GM21390 (cell line): ENCODE results near the gene MAN2A2.
"Not testable (repeated sequence)": the region's sequence is repeated elsewhere in the genome, so short reads cannot be mapped to it uniquely, and the experiment has no call there.

ENCODE experiments used
- ATAC-seq: cut with Tn5 transposase; IDR thresholded peaks from one replicate; pipeline ENCODE4 v1.9.1; 2021; ENCODE audit not compliant: unreplicated experiment

MAN2A2 gene

GRCh38 chr15:90915808-90916440 is 12.8 kb downstream of the MAN2A2 start:
- no peak for ATAC-seq

- ATAC-seq, result no peak
Observed at GRCh38 chr15:90916461-90916860, 13.4 kb downstream of the MAN2A2 start.

GRCh38 chr15:90917569-90917968 is 14.5 kb downstream of the MAN2A2 start:
- ATAC-seq, result no peak

GRCh38 chr15:90918034-90918788 is 15.1 kb downstream of the MAN2A2 start:
- no peak for ATAC-seq

GRCh38 chr15:90918835-90919234 is 15.7 kb downstream of the MAN2A2 start:
- ATAC-seq, result no peak

GRCh38 chr15:90921887-90922286 is 18.8 kb downstream of the MAN2A2 start:
- ATAC-seq, result no peak

- ATAC-seq, result peak; percentile 77
Observed at GRCh38 chr15:90922712-90923322, 19.7 kb downstream of the MAN2A2 start.

DNA sequence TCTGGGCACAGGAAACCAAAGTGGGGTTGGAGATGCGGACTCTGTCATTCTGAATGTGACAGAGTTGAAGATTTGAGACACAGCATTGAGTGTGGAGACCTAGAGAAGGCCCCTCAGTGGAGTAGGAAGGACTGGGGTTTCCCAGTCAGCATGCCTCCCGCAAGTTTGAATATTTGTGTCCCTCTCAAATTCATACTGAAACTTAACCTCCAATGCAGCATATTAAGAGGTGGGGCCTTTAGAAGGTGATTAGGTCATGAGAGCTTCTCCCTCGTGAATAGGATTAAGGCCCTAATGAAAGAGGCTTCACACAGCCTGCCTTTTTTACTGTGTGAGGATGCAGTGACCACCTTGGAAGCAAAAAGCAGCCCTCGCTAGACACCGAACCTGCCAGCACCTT is 21.3 kb downstream of the MAN2A2 start:
- peak; percentile 72 for ATAC-seq

- ATAC-seq, result not testable (repeated sequence)
Observed at GRCh38 chr15:90926766-90927165, 23.7 kb downstream of the MAN2A2 start.

GRCh38 chr15:90928106-90928505 is 25.0 kb downstream of the MAN2A2 start:
- not testable (repeated sequence) for ATAC-seq

DNA sequence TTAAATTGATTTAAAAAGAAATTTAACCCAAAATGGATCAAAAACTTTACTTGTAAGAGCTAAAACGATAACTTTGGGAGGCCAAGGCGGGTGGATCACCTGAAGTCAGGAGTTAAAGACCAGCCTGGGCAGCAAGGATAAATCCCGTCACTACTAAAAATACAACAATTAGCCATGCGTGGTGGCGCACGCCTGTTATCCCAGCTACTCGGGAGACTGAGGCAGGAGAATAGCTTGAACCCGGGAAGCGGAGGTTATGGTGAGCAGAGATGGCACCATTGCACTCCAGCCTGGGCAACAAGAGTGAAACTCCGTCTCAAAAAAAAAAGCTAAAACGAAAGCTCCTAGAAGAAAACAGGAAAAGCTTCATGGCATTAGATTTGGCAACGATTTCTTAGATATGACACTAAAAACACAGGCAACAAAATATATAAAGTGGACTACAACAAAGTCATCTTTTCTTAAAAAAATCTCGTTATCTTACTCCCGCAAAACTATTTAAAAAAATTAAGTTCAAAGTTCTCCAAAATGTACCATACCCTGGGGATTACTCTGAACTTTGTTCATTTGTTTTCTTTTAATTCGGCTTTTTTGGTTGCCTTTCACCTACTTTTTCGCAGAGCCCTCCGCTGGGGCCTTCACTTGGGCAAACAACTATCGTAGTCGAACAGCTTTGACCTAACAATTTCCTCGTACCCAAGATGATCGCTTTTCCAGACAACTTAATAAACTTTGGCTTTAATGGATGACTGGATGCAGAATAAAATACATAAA is 26.3 kb downstream of the MAN2A2 start:
- ATAC-seq, result no peak

DNA sequence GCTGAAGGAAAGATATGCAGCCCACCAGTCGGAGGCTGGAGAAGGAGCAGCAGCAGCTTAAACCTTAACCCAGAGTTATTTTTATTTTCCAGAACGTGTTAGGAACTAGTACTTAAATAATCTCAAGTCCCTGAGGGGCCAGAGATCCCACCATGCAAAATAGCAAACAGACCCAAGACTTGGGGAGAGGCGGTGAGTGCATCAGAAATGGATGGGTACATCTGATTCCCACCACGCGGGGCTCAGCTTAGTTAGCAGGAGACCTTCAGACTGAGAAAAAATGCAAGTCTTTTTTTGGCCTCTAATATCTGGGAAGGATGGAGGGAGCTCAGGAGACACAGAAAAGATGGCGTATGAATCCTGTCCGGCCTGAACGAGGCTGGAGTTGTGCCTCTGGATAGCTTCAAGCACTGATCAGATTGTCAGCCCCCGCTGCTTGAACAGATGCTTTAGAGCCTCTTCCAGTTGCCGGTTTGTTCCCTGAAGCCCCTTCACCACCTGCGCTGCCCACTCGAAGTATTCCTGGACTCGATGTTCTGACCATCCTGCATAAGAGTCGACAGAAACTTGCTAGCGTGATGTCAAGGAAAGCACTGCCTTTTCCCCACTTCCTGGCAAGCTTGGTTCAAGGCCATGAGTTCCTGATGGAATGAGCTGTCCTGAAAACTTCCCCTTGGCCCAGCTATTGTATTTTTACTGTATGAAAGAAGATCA is 27.9 kb downstream of the MAN2A2 start:
- ATAC-seq, result no peak

DNA sequence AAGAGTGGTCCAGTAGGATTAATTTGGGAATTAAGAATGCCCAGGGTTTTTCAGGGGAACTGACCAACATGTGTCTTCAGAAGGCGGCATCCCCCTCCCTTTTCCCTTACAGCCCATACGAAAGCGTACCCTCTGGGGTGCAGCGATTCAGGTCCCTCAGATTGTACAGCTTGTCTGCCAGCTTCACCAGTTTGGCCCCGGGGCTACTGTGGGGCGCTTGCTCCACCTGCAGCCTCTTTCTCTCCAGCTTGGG is 28.4 kb downstream of the MAN2A2 start:
- no peak for ATAC-seq

DNA sequence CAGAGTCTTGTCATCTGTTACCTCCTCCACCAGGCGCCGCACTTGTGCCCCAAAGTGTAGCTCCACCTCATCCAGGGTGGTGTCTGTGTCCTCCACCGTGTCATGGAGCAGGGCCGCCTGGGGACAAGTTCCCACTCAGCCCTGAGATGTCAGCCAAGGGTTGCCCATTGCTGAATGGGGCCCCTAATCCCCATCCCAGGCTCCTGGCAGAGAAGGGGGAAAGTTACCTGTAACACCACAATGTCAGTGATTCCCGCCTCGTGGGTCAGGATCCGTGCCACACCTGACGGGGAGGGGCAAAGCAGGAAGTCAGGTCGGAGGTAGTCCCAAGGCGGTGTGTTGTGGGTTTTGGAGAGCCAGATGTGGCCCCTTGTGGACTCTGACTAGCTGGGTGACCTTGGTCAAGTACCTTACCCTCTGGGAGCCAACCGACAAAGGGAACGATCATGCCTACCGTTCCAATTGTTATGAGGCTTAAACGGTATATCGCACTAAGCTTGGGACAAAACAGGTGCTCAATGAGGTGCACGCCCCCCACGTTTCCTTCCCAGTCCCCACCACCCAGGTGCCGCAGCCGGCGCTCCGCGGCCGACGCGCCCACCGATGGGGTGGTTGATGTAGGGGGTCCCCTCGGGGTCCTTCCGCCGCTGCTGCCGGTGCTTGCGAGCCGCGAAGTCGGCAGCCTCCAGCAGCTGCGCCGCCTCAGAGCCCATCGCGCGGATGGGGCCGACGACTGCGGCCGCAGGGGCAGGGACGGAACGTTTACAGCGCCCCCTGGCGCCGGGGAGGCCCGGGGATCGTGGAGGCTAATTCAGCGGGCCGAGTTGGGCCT is 28.9 kb downstream of the MAN2A2 start, which contains the start of gene HDDC3:
Gene HDDC3, minus strand, starts transcription at position 722 of the 832 bp plus-strand sequence. Its CDS starts 9 bp downstream, at position 713.
- ATAC-seq, result peak; percentile 44

GRCh38 chr15:90932660-90932991 is 29.5 kb downstream of the MAN2A2 start:
- ATAC-seq, result no peak

DNA sequence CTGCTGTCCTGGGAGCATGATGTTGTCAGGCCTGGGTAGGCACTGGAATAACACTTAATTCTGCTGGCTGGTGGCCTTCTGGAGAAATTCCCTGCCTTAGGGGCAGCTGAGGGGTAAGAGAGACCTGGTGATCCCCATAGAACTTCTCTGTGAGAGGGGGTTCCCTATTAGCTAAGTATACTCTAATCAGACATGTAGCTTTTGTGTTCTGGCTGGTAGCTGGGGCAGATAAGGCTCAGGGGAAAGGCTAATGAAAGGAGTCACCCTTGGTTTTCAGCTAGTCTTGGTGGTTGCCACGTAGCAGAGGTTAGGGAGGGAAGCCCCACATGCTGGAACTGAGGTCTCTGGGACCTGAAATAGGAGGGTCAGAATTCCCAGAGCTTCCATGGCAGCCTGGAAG is 30.2 kb downstream of the MAN2A2 start:
- ATAC-seq, result no peak

DNA sequence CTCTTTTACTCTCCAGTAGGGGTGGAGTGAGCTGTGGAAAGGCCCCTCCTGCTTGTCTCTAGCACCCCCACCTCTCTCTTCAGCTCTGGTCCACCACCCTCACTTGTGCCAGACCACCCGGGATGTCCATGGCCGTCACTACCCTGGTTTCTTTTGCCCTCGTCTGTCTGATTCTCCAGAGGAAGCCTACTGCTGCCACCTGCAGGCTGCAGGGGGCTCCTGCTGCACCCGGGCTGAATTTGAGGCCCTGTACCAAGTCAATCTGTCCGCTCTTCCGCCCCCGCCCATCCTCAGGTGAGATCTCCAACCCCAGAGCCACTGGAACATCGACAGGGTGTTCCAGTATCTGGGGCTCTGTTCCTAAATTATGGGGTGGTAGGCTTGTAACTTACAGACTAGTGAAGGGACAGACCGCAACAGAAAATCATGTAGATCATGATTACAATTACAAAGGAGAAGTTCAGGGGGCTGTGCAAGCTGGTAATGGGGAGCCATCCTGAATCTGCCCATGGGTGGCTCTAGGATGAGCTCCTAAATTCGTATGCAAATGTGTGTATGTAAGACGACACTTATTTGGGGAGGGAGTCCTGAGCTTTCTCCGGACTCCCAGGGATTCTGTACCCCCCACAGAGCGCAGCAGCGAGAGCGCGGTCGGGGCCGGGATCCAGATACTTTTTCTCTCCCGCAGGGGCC is 31.3 kb downstream of the MAN2A2 start:
- peak; percentile 30 for ATAC-seq

DNA sequence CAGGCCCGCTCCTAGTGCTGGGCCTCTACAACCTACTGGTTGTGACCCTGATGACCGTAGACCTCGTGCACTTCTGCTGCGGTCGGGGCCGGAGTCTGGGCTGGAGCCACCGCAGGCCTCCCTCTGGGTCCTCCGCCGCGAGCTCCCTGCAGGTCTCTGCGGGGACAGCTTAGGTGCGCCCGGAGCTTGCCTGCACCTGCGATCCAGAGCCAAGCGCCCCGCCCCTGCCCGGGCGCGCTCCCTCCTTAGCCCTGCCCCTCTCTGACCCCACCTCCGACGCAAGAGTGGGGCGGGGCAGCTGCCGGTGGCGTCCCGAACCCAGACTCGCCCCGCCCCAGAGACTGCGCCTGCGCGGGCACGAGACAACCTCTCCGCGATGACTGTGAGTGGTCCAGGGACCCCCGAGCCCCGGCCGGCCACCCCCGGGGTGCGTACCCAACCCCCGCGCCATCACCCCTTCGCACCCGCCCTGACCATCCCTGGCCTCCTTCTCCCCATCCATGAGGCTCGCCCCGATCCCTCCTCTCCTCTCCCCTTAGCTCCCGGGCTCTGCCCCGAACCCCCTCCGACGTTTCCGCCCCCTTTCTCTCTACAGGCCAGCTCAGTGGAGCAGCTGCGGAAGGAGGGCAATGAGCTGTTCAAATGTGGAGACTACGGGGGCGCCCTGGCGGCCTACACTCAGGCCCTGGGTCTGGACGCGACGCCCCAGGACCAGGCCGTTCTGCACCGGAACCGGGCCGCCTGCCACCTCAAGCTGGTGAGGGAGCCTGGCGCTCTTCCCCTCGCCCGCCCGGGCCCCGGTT is 32.0 kb downstream of the MAN2A2 start, which contains the start of gene UNC45A:
Gene UNC45A, plus strand, starts transcription at position 337 of the 803 bp plus-strand sequence. Its CDS starts 40 bp downstream, at position 377.
- peak; percentile 65 for ATAC-seq

- ATAC-seq, result no peak
Observed at GRCh38 chr15:90936823-90937222, 33.7 kb downstream of the MAN2A2 start.
